Gastroesophageal sphincter (tissue), 4 donors: Measurements from ENCODE around the gene CTSF. TPM values are rescaled to one million over a fixed set of nuclear protein-coding genes. Genes with fewer than 3 reads are reported as not detected.

Source experiments
- ATAC-seq: fragments of 150-250 bp; one replicate; pipeline ENCODE4 v1.9.1; 2016; ENCODE audit warnings: mild to moderate bottlenecking, moderate library complexity
- H3K27ac ChIP-seq, 4 donors: fragments of 200-600 bp; sonication (generic) in 3 of 4; 1 replicate in 3 of 4; 2 replicates in 1 of 4; pipeline ENCODE4 v1.5.1; 2016 to 2019
- H3K27me3 ChIP-seq: fragments of 200-600 bp; sonication (generic); one replicate; pipeline ENCODE4 v1.5.1; 2019
- H3K36me3 ChIP-seq, 2 donors: fragments of 200-600 bp; sonication (generic); one replicate each; pipeline ENCODE4 v1.5.1; 2019; ENCODE audit warnings: control low read depth in 1 of 2
- H3K4me1 ChIP-seq, 3 donors: fragments of 200-600 bp; sonication (generic); 1 replicate in 2 of 3; 2 replicates in 1 of 3; pipeline ENCODE4 v1.5.1; 2016 to 2019; ENCODE audit warnings: control low read depth in 2 of 3
- H3K4me3 ChIP-seq, 2 donors: fragments of 200-600 bp; sonication (generic); one replicate each; pipeline ENCODE4 v1.5.1; 2019; ENCODE audit warnings: mild to moderate bottlenecking in 1 of 2, moderate library complexity in 1 of 2
- H3K9me3 ChIP-seq, 3 donors: fragments of 200-600 bp; sonication (generic); one replicate each; pipeline ENCODE4 v1.5.1; 2017 to 2019; ENCODE audit warnings: control low read depth in 2 of 3
- CTCF ChIP-seq, 4 experiments: fragments of 200-600 bp in 2 of 4; fragments of 450-650 bp in 2 of 4; sonication (generic) in 1 of 4; IDR thresholded peaks; one replicate each; pipeline ENCODE4 v1.5.1; 2017 to 2019; ENCODE audit warnings: antibody characterized with exemption in 4 of 4, mild to moderate bottlenecking in 2 of 4, moderate library complexity in 2 of 4
- EP300 ChIP-seq: sonication (generic); formaldehyde crosslinking; IDR thresholded peaks from one replicate; pipeline ENCODE4 v1.6.1; 2017; ENCODE audit warnings: antibody characterized with exemption, mild to moderate bottlenecking
- POLR2A ChIP-seq, 2 donors: fragments of 450-650 bp; IDR thresholded peaks; one replicate each; pipeline ENCODE4 v1.6.1; 2017; ENCODE audit warnings: antibody characterized with exemption in 2 of 2, mild to moderate bottlenecking in 2 of 2, moderate library complexity in 1 of 2
- POLR2AphosphoS5 ChIP-seq: sonication (generic); formaldehyde crosslinking; IDR thresholded peaks from one replicate; pipeline ENCODE4 v1.6.1; 2017; ENCODE audit warnings: antibody characterized with exemption
- WGBS, 2 donors: methylation state at CpG; one replicate each; pipeline ENCODE4 v1.1.5; 2018; ENCODE audit warnings: low coverage in 1 of 2; 5-methylcytosine and 5-hydroxymethylcytosine counted together
- total RNA-seq, 4 donors: library from RNA; depleted of rRNA; stranded (reverse); fragments of >200 nt; gene quantifications; one replicate each; pipeline ENCODE4 v1.1.0, GENCODE V29; 2016

CTSF gene
- total RNA-seq, 4 donors from 2014 or later = 65.1 to 114 (median 88.4) TPM

- Histone ChIP-seq H3K9me3 (no peaks in the 10 kb centered on the region), H3K27me3 (peaks cover 20% of the 10 kb centered on the region), H3K36me3 (no peaks in the 10 kb centered on the region), H3K4me1 (peaks cover 0 to 15% (median 6%) of the 10 kb centered on the region in 3 donors), H3K27ac (no peak overlapping the region), H3K4me3 (no peak overlapping the region)
- TF ChIP-seq CTCF (IDR thresholded peaks at IDR 0.05) = no peak
- TF ChIP-seq POLR2A (IDR thresholded peaks at IDR 0.05) = no peak
- WGBS, 2 donors = 55% methylated on average over 1 of the region's 3 CpGs; no CpG with 5 or more reads in 1 of the 2 donors
- no peak for ATAC-seq
Measured at GRCh38 chr11:66555416-66555815, 13.0 kb downstream of the CTSF start.

- Histone ChIP-seq H3K27ac (no peak overlapping the region), H3K4me3 (no peak overlapping the region), H3K9me3 (no peaks in the 10 kb centered on the region), H3K27me3 (peaks cover 20% of the 10 kb centered on the region), H3K36me3 (no peaks in the 10 kb centered on the region), H3K4me1 (peaks cover 0 to 13% (median 6%) of the 10 kb centered on the region in 3 donors)
- no peak for ATAC-seq
- WGBS, 2 donors = 64% methylated on average over 4 of the region's 5 CpGs; no CpG with 5 or more reads in 1 of the 2 donors
- no peak for TF ChIP-seq CTCF (IDR thresholded peaks at IDR 0.05)
- no peak for TF ChIP-seq EP300
Measured at GRCh38 chr11:66554602-66555001, 13.8 kb downstream of the CTSF start.

GRCh38 chr11:66550887-66551286 lies 17.5 kb downstream of the CTSF start:
- WGBS, 2 donors = no CpG with 5 or more reads among the region's 4 CpGs
- no peak for ATAC-seq
- H3K27me3 ChIP-seq = peaks cover 7% of the 10 kb centered on the region

GRCh38 chr11:66549696-66550095 lies 18.7 kb downstream of the CTSF start:
- H3K4me3 ChIP-seq = no peak overlapping the region
- WGBS, 2 donors = 83% methylated on average over 3 of the region's 3 CpGs; no CpG with 5 or more reads in 1 of the 2 donors
- ATAC-seq = no peak
- H3K4me1 ChIP-seq = peaks cover 3 to 29% (median 9%) of the 10 kb centered on the region in 3 donors
- TF ChIP-seq EP300 = no peak
- no peak for TF ChIP-seq POLR2AphosphoS5
- no peak for TF ChIP-seq CTCF (IDR thresholded peaks at IDR 0.05)
- TF ChIP-seq POLR2A (IDR thresholded peaks at IDR 0.05) = no peak
- no peaks in the 10 kb centered on the region for H3K27me3 ChIP-seq
- no peaks in the 10 kb centered on the region for H3K36me3 ChIP-seq
- H3K9me3 ChIP-seq = no peaks in the 10 kb centered on the region
- H3K27ac ChIP-seq = no peak overlapping the region

More at GRCh38 chr11:66550887-66551286, 17.5 kb downstream of the CTSF start:
- H3K27ac ChIP-seq = no peak overlapping the region
- H3K9me3 ChIP-seq = no peaks in the 10 kb centered on the region
- H3K4me1 ChIP-seq = peaks cover 0 to 17% (median 0%) of the 10 kb centered on the region in 3 donors
- no peaks in the 10 kb centered on the region for H3K36me3 ChIP-seq
- no peak for TF ChIP-seq POLR2AphosphoS5
- TF ChIP-seq CTCF (IDR thresholded peaks at IDR 0.05) = no peak
- TF ChIP-seq POLR2A (IDR thresholded peaks at IDR 0.05) = no peak
- no peak for TF ChIP-seq EP300
- H3K4me3 ChIP-seq = no peak overlapping the region

GRCh38 chr11:66548774-66549630 lies 19.4 kb downstream of the CTSF start:
- no peak for TF ChIP-seq POLR2AphosphoS5
- TF ChIP-seq CTCF (IDR thresholded peaks at IDR 0.05) = no peak
- no peak for TF ChIP-seq POLR2A (IDR thresholded peaks at IDR 0.05)
- no peak for TF ChIP-seq EP300
- 40 to 45% methylated on average over 8 to 11 of the region's 16 CpGs for WGBS, 2 donors
- Histone ChIP-seq H3K4me3 (no peak overlapping the region), H3K36me3 (no peaks in the 10 kb centered on the region), H3K27ac (no peak overlapping the region), H3K9me3 (no peaks in the 10 kb centered on the region), H3K27me3 (no peaks in the 10 kb centered on the region), H3K4me1 (peaks cover 3 to 36% (median 10%) of the 10 kb centered on the region in 3 donors)
- no peak for ATAC-seq
